IMR-90 (cell line): Measurements from ENCODE around the gene ADGRG7. TPM values are rescaled to one million over a fixed set of nuclear protein-coding genes. Genes with fewer than 3 reads are reported as not detected.

Experiments
- ATAC-seq: fragments of 200-7000 bp; cut with Tn5 transposase; 2 replicates; pipeline ENCODE4 v1.9.1; 2020; ENCODE audit warnings: low read depth, mild to moderate bottlenecking, moderate library complexity
- BruUV-seq: library from RNA; stranded (reverse); fragments of 400-500 nt; replicated peaks from 2 replicates; lab custom pipeline; 2021; lab: Mats Ljungman, UMichigan
- CTCF ChIA-PET: fragments of 300-600 bp; formaldehyde crosslinking; extraction: SDS; loops from one replicate; lab custom pipeline; 2021; ENCODE audit warnings: antibody characterized with exemption; lab: Yijun Ruan, JAX
- POLR2A ChIA-PET: fragments of 300-600 bp; sonication (Branson Sonifier 250); formaldehyde crosslinking; loops from one replicate; lab custom pipeline; 2022; ENCODE audit warnings: antibody characterized with exemption; ENCODE audit not compliant: unreplicated experiment; lab: Charles Lee
- DNase-seq: peaks from one replicate; pipeline ENCODE4 v3.0.0; 2013
- H2AFZ ChIP-seq: replicated peaks from 2 replicates; pipeline ENCODE3; 2013; ENCODE audit warnings: low read length, mild to moderate bottlenecking; ENCODE audit not compliant: poor library complexity
- H2AK5ac ChIP-seq: 2 replicates; pipeline ENCODE4 v1.6.1; 2013; ENCODE audit warnings: low read depth, low read length, inconsistent platforms
- H2AK9ac ChIP-seq: replicated peaks from 2 replicates; pipeline ENCODE3; 2013; ENCODE audit warnings: mild to moderate bottlenecking, low read depth, low read length, moderate library complexity; ENCODE audit not compliant: poor library complexity
- H2BK120ac ChIP-seq: 2 replicates; pipeline ENCODE4 v1.6.1; 2013; ENCODE audit warnings: low read depth, low read length, inconsistent platforms
- H2BK15ac ChIP-seq: 3 replicates; pipeline ENCODE4 v1.6.1; 2013; ENCODE audit warnings: low read depth, low read length, inconsistent platforms
- H2BK20ac ChIP-seq: 2 replicates; pipeline ENCODE4 v1.6.1; 2013; ENCODE audit warnings: low read depth, mild to moderate bottlenecking, inconsistent platforms, low read length, moderate library complexity
- H2BK5ac ChIP-seq: 2 replicates; pipeline ENCODE4 v1.6.1; 2013; ENCODE audit warnings: mild to moderate bottlenecking, low read depth, low read length, inconsistent platforms; ENCODE audit not compliant: poor library complexity, severe bottlenecking
- H3K14ac ChIP-seq: replicated peaks from 2 replicates; pipeline ENCODE4 v1.6.1; 2013; ENCODE audit warnings: low read depth, low read length, inconsistent platforms
- H3K18ac ChIP-seq: 2 replicates; pipeline ENCODE4 v1.6.1; 2013; ENCODE audit warnings: low read depth, low read length, control low read depth
- H3K23ac ChIP-seq: 2 replicates; pipeline ENCODE4 v1.6.1; 2013; ENCODE audit warnings: low read depth, low read length, inconsistent platforms
- H3K27ac ChIP-seq: 2 replicates; pipeline ENCODE4 v1.5.1; 2013; ENCODE audit warnings: mild to moderate bottlenecking, control low read depth, low read length; ENCODE audit not compliant: insufficient read depth
- H3K27me3 ChIP-seq: 2 replicates; pipeline ENCODE4 v1.6.1; 2013; ENCODE audit warnings: low read length; ENCODE audit not compliant: control insufficient read depth, insufficient read depth
- H3K36me3 ChIP-seq: 2 replicates; pipeline ENCODE4 v1.6.1; 2013; ENCODE audit warnings: low read length, mixed read lengths; ENCODE audit not compliant: control insufficient read depth, insufficient read depth
- H3K4ac ChIP-seq: 2 replicates; pipeline ENCODE4 v1.6.1; 2013; ENCODE audit warnings: low read depth, low read length, inconsistent platforms
- H3K4me1 ChIP-seq: 2 replicates; pipeline ENCODE4 v1.6.1; 2013; ENCODE audit warnings: low read length, mixed read lengths; ENCODE audit not compliant: control insufficient read depth, insufficient read depth
- H3K4me2 ChIP-seq: 2 replicates; pipeline ENCODE4 v1.6.1; 2013; ENCODE audit warnings: low read depth, mild to moderate bottlenecking, control low read depth, low read length, moderate library complexity
- H3K4me3 ChIP-seq: 2 replicates; pipeline ENCODE4 v1.5.1; 2013; ENCODE audit warnings: low read depth, mild to moderate bottlenecking, control low read depth, low read length, moderate library complexity; ENCODE audit not compliant: insufficient read depth
- H3K56ac ChIP-seq: 2 replicates; pipeline ENCODE4 v1.6.1; 2013; ENCODE audit warnings: low read length, inconsistent platforms; ENCODE audit not compliant: insufficient read depth; ENCODE audit errors: extremely low read depth
- H3K79me1 ChIP-seq, 2 experiments: 2 replicates each; pipeline ENCODE4 v1.6.1; 2013; ENCODE audit warnings: low read length in 2 of 2, inconsistent platforms in 1 of 2, low read depth in 1 of 2
- H3K9ac ChIP-seq: 2 replicates; pipeline ENCODE4 v1.6.1; 2013; ENCODE audit warnings: low read depth, low read length, control low read depth
- H3K9me1 ChIP-seq: 2 replicates; pipeline ENCODE4 v1.6.1; 2013; ENCODE audit warnings: low read length, inconsistent platforms; ENCODE audit not compliant: insufficient read depth
- H3K9me3 ChIP-seq: 2 replicates; pipeline ENCODE4 v1.6.1; 2013; ENCODE audit warnings: low read length; ENCODE audit not compliant: control insufficient read depth, insufficient read depth
- H4K20me1 ChIP-seq: 2 replicates; pipeline ENCODE4 v1.6.1; 2013; ENCODE audit warnings: low read length, inconsistent platforms; ENCODE audit not compliant: insufficient read depth
- H4K5ac ChIP-seq: 2 replicates; pipeline ENCODE4 v1.6.1; 2013; ENCODE audit warnings: mild to moderate bottlenecking, low read depth, low read length, control low read depth
- H4K8ac ChIP-seq, 2 experiments: 2 replicates each; pipeline ENCODE4 v1.6.1; 2013; ENCODE audit warnings: low read depth in 2 of 2, low read length in 2 of 2, control low read depth in 1 of 2, inconsistent platforms in 1 of 2
- H4K91ac ChIP-seq: 2 replicates; pipeline ENCODE4 v1.6.1; 2013; ENCODE audit warnings: low read depth, low read length, inconsistent platforms; ENCODE audit not compliant: insufficient read depth
- CHD1 ChIP-seq: IDR thresholded peaks from 2 replicates; pipeline ENCODE4 v1.6.1; 2012; ENCODE audit warnings: low read depth, low read length, improper control_type of control experiment
- CTCF ChIP-seq: conservative IDR thresholded peaks from 2 replicates; pipeline ENCODE4 v1.5.1; 2012; ENCODE audit warnings: mild to moderate bottlenecking, low read depth, low read length, improper control_type of control experiment
- FOS ChIP-seq: fragments of 150-350 bp; IDR thresholded peaks from 2 replicates; pipeline ENCODE4 v1.6.1; 2016; ENCODE audit warnings: low read depth, low read length
- RAD21 ChIP-seq: IDR thresholded peaks from 2 replicates; pipeline ENCODE4 v1.6.1; 2012; ENCODE audit warnings: low read length, improper control_type of control experiment
- SMC3 ChIP-seq: fragments of 150-350 bp; IDR thresholded peaks from 2 replicates; pipeline ENCODE4 v1.6.1; 2016; ENCODE audit warnings: low read depth, mild to moderate bottlenecking, antibody characterized with exemption, low read length, moderate library complexity
- WGBS, 2 experiments: methylation state at CpG; one replicate each; pipeline versions ENCODE4 v1.1.5 to v1.1.7; 2013; ENCODE audit warnings: missing lambda C conversion rate in 2 of 2; ENCODE audit not compliant: insufficient read length in 1 of 2; ENCODE audit errors: extremely low coverage in 2 of 2; 5-methylcytosine and 5-hydroxymethylcytosine counted together
- dilution Hi-C: fragments of 300-500 bp; cut with HindIII; formaldehyde crosslinking; loops from one replicate; pipeline ENCODE4 v1.14.3; 2018; ENCODE audit warnings: low sequenced_read_pairs; ENCODE audit not compliant: unreplicated experiment
- in situ Hi-C: fragments of 300-500 bp; cut with MboI; formaldehyde crosslinking; loops from 3 replicates; pipeline ENCODE4 v1.14.3; 2019; ENCODE audit warnings: low sequenced_read_pairs, inconsistent platforms, mixed read lengths
- intact Hi-C: fragments of 100-400 bp; cut with micrococcal nuclease; formaldehyde crosslinking; loops from 2 replicates; pipeline ENCODE4 v1.10.0; 2022
- polyA plus RNA-seq, 3 experiments: library from polyadenylated mRNA; depleted of rRNA; stranded (reverse); fragments of >200 nt; gene quantifications; 2 replicates each; pipeline ENCODE4 v1.2.3, GENCODE V29; 2012; ENCODE audit warnings: low replicate concordance in 1 of 3
- total RNA-seq: library from RNA; depleted of rRNA; stranded (reverse); fragments of >200 nt; gene quantifications from 2 replicates; pipeline ENCODE4 v1.2.3, GENCODE V29; 2012

Gene ADGRG7
- total and polyA plus RNA-seq, 2 of the 4 experiments (the other 2 are of a cell fraction): not detected

- peak overlapping the region; percentile 72 for H3K14ac ChIP-seq
- H2AFZ ChIP-seq: peak overlapping the region; percentile 71
- H3K9ac ChIP-seq: no peak overlapping the region
- H4K8ac ChIP-seq: no peak overlapping the region; a peak in 1 of 4 replicates
- ChIA-PET CTCF (interaction anchor here (0.6 to 0.8 kb wide), 3 partner anchors 8 to 140 kb away, joined by 3 to 4 read pairs (median 3); no protein-coding TSS in a partner anchor), POLR2A (no interaction called here)
- H3K4me3 ChIP-seq: no peak overlapping the region
- peak; percentile 48 for TF ChIP-seq SMC3
- no peak for TF ChIP-seq FOS
- peak; percentile 55 for TF ChIP-seq RAD21
- TF ChIP-seq CTCF: peak; percentile 52
- TF ChIP-seq CHD1: no peak
- no CpG with 5 or more reads among the region's 5 CpGs for WGBS, 2 experiments
- H2BK20ac ChIP-seq: peak overlapping the region; percentile 67; the same call in 1 of the 2 replicates
- no peak overlapping the region for H3K4ac ChIP-seq
- in situ Hi-C loops: no loop called here
- H2AK9ac ChIP-seq: no peak overlapping the region
- no peak overlapping the region; the same call in 2 of the 3 replicates for H2BK15ac ChIP-seq
- DNase-seq (peak; percentile 54), ATAC-seq (peak; percentile 82)
- no peaks in the 10 kb centered on the region for H4K20me1 ChIP-seq
- no peak overlapping the region for H4K5ac ChIP-seq
- dilution Hi-C loops: no loop called here
- H3K27ac ChIP-seq: no peak overlapping the region
- H3K9me3 ChIP-seq: no peaks in the 10 kb centered on the region; the same call in 1 of the 2 replicates
- no peak overlapping the region for H3K18ac ChIP-seq
- no peak overlapping the region for H4K91ac ChIP-seq
- intact Hi-C loops: loop anchor here (5.0 kb wide), 1 partner anchor 594 kb away; no protein-coding TSS in a partner anchor
- no peak overlapping the region for H2AK5ac ChIP-seq
- H3K23ac ChIP-seq: no peak overlapping the region
- no peak overlapping the region for H3K4me2 ChIP-seq
- no TSS peak for BruUV-seq
- H3K4me1 ChIP-seq: no peaks in the 10 kb centered on the region; the same call in 1 of the 2 replicates
- H2BK120ac ChIP-seq: peak overlapping the region; percentile 67; the same call in 1 of the 2 replicates
- no peak overlapping the region for H3K56ac ChIP-seq
- no peak overlapping the region for H2BK5ac ChIP-seq
- 0 out of 2 replicates have a peak, but pooled peaks cover 3% of the 10 kb centered on the region for H3K9me1 ChIP-seq
- H3K27me3 ChIP-seq: peaks cover under 1% of the 10 kb centered on the region; the same call in 1 of the 2 replicates
- no peaks in the 10 kb centered on the region for H3K79me1 ChIP-seq
- no peaks in the 10 kb centered on the region for H3K36me3 ChIP-seq
These were observed 5.9 kb upstream of the ADGRG7 start for GRCh38 chr3:100603469-100603868.
